ENCODE data around the gene GRIA1.
"Not testable (repeated sequence)": the region's sequence is repeated elsewhere in the genome, so short reads cannot be mapped to it uniquely, and the experiment has no call there.

The GRIA1 gene

GRCh38 chr5:153823036-153823435 lies 332.6 kb downstream of the GRIA1 start:
- Histone ChIP-seq H3K4me1 (ENCODE audit: control insufficient read depth, insufficient read depth, low read length, unreplicated experiment) (no peaks in the 10 kb centered on the region), H3K79me2 (ENCODE audit: control insufficient read depth, insufficient read depth, low read length, unreplicated experiment) (no peaks in the 10 kb centered on the region), H3K36me3 (ENCODE audit: insufficient read depth, low read length) (no peaks in the 10 kb centered on the region), H3K27ac (ENCODE audit: low read depth, low read length) (no peak overlapping the region), H3K27me3 (ENCODE audit: insufficient read depth, low read length) (no peaks in the 10 kb centered on the region), H2AFZ (ENCODE audit: low read length, unreplicated experiment) (no peak overlapping the region), H3K4me3 (ENCODE audit: low read depth, low read length) (no peak overlapping the region)

- Histone ChIP-seq H3K4me3 (ENCODE audit: low read depth, low read length) (no peak overlapping the region), H3K27ac (ENCODE audit: low read depth, low read length) (no peak overlapping the region), H3K4me1 (ENCODE audit: control insufficient read depth, insufficient read depth, low read length, unreplicated experiment) (no peaks in the 10 kb centered on the region), H3K79me2 (ENCODE audit: control insufficient read depth, insufficient read depth, low read length, unreplicated experiment) (no peaks in the 10 kb centered on the region), H2AFZ (ENCODE audit: low read length, unreplicated experiment) (no peak overlapping the region), H3K36me3 (ENCODE audit: insufficient read depth, low read length) (no peaks in the 10 kb centered on the region), H3K27me3 (ENCODE audit: insufficient read depth, low read length) (no peaks in the 10 kb centered on the region)
Measured at GRCh38 chr5:153824909-153825308, 334.4 kb downstream of the GRIA1 start.

GRCh38 chr5:153827397-153827796 lies 336.9 kb downstream of the GRIA1 start:
- Histone ChIP-seq H2AFZ (ENCODE audit: low read length, unreplicated experiment) (no peak overlapping the region), H3K27ac (ENCODE audit: low read depth, low read length) (no peak overlapping the region)

GRCh38 chr5:153829510-153830065 lies 339.1 kb downstream of the GRIA1 start:
- no peak overlapping the region for H2AFZ ChIP-seq (ENCODE audit: low read length, unreplicated experiment)
- no peaks in the 10 kb centered on the region for H3K4me1 ChIP-seq (ENCODE audit: control insufficient read depth, insufficient read depth, low read length, unreplicated experiment)
- no peak overlapping the region for H3K27ac ChIP-seq (ENCODE audit: low read depth, low read length)
- no peak overlapping the region for H3K4me3 ChIP-seq (ENCODE audit: low read depth, low read length)
- no peaks in the 10 kb centered on the region for H3K79me2 ChIP-seq (ENCODE audit: control insufficient read depth, insufficient read depth, low read length, unreplicated experiment)
- no peaks in the 10 kb centered on the region for H3K36me3 ChIP-seq (ENCODE audit: insufficient read depth, low read length)
- H3K27me3 ChIP-seq (ENCODE audit: insufficient read depth, low read length) = no peaks in the 10 kb centered on the region

More at GRCh38 chr5:153827397-153827796, 336.9 kb downstream of the GRIA1 start:
- Histone ChIP-seq H3K27me3 (ENCODE audit: insufficient read depth, low read length) (no peaks in the 10 kb centered on the region), H3K4me1 (ENCODE audit: control insufficient read depth, insufficient read depth, low read length, unreplicated experiment) (no peaks in the 10 kb centered on the region), H3K79me2 (ENCODE audit: control insufficient read depth, insufficient read depth, low read length, unreplicated experiment) (no peaks in the 10 kb centered on the region), H3K36me3 (ENCODE audit: insufficient read depth, low read length) (no peaks in the 10 kb centered on the region), H3K4me3 (ENCODE audit: low read depth, low read length) (no peak overlapping the region)

GRCh38 chr5:153831973-153832372 lies 341.5 kb downstream of the GRIA1 start:
- Histone ChIP-seq H2AFZ (ENCODE audit: low read length, unreplicated experiment) (no peak overlapping the region), H3K27me3 (ENCODE audit: insufficient read depth, low read length) (no peaks in the 10 kb centered on the region), H3K4me3 (ENCODE audit: low read depth, low read length) (no peak overlapping the region), H3K27ac (ENCODE audit: low read depth, low read length) (no peak overlapping the region), H3K79me2 (ENCODE audit: control insufficient read depth, insufficient read depth, low read length, unreplicated experiment) (no peaks in the 10 kb centered on the region), H3K4me1 (ENCODE audit: control insufficient read depth, insufficient read depth, low read length, unreplicated experiment) (no peaks in the 10 kb centered on the region), H3K36me3 (ENCODE audit: insufficient read depth, low read length) (no peaks in the 10 kb centered on the region)

- Histone ChIP-seq H3K4me1 (ENCODE audit: control insufficient read depth, insufficient read depth, low read length, unreplicated experiment) (no peaks in the 10 kb centered on the region), H3K79me2 (ENCODE audit: control insufficient read depth, insufficient read depth, low read length, unreplicated experiment) (no peaks in the 10 kb centered on the region), H3K36me3 (ENCODE audit: insufficient read depth, low read length) (no peaks in the 10 kb centered on the region), H3K27ac (ENCODE audit: low read depth, low read length) (no peak overlapping the region), H3K4me3 (ENCODE audit: low read depth, low read length) (no peak overlapping the region), H3K27me3 (ENCODE audit: insufficient read depth, low read length) (no peaks in the 10 kb centered on the region), H2AFZ (ENCODE audit: low read length, unreplicated experiment) (no peak overlapping the region)
Measured at GRCh38 chr5:153835891-153836515, 345.5 kb downstream of the GRIA1 start.

GRCh38 chr5:153849303-153850113 lies 359.0 kb downstream of the GRIA1 start:
- H3K79me2 ChIP-seq (ENCODE audit: control insufficient read depth, insufficient read depth, low read length, unreplicated experiment); H3K36me3 ChIP-seq (ENCODE audit: insufficient read depth, low read length); H3K27me3 ChIP-seq (ENCODE audit: insufficient read depth, low read length); H3K4me3 ChIP-seq (ENCODE audit: low read depth, low read length); H3K27ac ChIP-seq (ENCODE audit: low read depth, low read length); H3K4me1 ChIP-seq (ENCODE audit: control insufficient read depth, insufficient read depth, low read length, unreplicated experiment); H2AFZ ChIP-seq (ENCODE audit: low read length, unreplicated experiment): not testable (repeated sequence)

GRCh38 chr5:153860195-153860886 lies 369.9 kb downstream of the GRIA1 start:
- Histone ChIP-seq H3K79me2 (ENCODE audit: control insufficient read depth, insufficient read depth, low read length, unreplicated experiment) (no peaks in the 10 kb centered on the region), H3K4me3 (ENCODE audit: low read depth, low read length) (no peak overlapping the region), H3K4me1 (ENCODE audit: control insufficient read depth, insufficient read depth, low read length, unreplicated experiment) (no peaks in the 10 kb centered on the region), H3K27ac (ENCODE audit: low read depth, low read length) (no peak overlapping the region), H2AFZ (ENCODE audit: low read length, unreplicated experiment) (no peak overlapping the region), H3K27me3 (ENCODE audit: insufficient read depth, low read length) (no peaks in the 10 kb centered on the region), H3K36me3 (ENCODE audit: insufficient read depth, low read length) (no peaks in the 10 kb centered on the region)

GRCh38 chr5:153862906-153863305 lies 372.4 kb downstream of the GRIA1 start:
- H3K27me3 ChIP-seq (ENCODE audit: insufficient read depth, low read length); H2AFZ ChIP-seq (ENCODE audit: low read length, unreplicated experiment); H3K27ac ChIP-seq (ENCODE audit: low read depth, low read length); H3K4me1 ChIP-seq (ENCODE audit: control insufficient read depth, insufficient read depth, low read length, unreplicated experiment); H3K79me2 ChIP-seq (ENCODE audit: control insufficient read depth, insufficient read depth, low read length, unreplicated experiment); H3K36me3 ChIP-seq (ENCODE audit: insufficient read depth, low read length); H3K4me3 ChIP-seq (ENCODE audit: low read depth, low read length): not testable (repeated sequence)
